ENCODE measurements around the gene CUX1.

The CUX1 gene

DNA sequence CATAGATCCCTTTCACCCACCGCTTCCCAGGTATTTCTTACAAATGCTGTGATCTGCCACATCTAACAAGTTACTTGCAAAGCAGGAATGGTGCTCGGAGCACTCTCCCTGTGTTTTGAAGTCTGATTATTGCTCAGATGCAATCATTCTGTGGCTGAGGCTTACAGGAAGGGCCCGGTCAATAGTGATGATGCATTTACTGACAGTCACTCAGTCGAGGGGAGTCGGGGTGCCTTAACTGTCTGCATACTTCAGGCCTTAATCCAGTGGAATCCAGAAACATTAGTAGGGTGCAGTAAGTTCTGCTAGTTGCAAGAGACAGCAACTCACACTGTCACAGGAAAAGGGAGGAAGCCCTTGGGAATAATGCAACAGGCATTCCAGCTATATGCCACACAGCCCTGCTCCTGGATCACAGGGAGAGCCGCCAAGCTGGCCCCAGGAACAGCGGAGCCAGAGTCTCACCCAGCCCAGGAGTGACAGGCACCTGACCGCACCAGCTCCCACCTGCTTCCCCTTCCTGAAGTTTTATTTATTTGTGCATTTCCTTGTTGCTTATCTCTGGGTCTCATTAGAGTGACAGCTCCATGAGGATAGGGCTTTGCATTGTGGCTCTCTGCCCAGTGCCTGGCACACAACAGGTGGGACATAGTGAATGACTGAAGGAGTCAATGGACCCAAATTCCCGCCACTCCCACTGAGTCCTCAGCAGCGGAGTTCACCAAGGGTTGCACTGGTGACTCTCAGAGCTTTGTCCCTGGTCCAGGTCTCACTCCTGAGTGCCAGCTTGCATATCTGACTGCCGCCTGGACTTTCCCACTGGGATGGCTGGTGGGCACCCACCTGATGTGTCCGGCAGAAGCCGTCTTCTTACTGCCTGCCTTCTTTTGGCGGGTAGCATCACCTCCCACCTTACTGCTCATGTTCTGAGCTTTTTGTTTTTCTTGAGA lies 256.8 kb downstream of the CUX1 start:
- no peak for DNase-seq (ENCODE audit: low read depth in 2 of 2)

DNA sequence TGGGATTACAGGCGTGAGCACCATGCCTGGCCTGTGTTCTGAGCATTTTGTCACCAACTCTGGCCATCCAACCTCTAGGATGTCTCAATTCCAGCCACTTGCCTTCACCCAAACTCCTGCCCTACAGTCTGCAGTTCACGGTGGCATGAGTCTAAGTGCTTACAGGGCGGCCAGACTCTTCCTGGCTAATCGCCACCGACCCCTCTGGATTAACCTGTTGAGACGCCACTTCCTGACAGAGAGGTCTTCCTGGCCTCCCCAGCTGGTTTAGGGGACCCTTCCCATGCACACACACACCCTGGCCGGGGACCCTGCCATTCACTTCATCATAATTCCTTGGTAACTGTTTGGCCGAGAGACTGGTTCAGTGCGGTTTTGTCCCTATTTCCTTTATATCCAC lies 257.7 kb downstream of the CUX1 start:
- DNase-seq (ENCODE audit: low read depth in 2 of 2) = no peak

DNA sequence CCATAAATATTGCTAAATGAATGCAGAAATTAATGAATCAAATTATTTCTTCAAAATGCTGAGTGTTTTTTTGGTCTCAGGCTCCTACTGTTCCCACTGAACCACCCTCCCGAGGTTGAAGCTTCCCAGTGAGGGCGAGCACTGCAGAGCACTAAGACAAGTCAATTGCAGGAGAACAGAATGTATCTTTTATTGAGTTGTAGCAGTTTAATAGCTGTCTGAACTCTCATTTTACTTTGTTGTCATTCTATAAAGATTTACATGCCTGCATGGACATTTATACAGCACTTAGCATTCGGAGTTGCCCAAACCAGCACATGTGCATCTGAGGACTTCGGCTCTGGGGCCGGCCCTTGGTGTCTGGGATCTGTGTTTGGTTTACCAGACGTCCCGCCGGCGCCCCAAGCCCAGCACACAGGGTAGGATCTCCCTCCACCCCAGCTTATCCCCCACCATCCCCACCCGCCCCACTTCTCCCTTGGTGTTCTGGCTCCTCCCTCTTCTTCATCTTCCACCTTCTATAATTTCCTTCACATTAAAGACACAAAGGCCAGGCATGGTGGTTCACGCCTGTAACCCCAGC lies 258.2 kb downstream of the CUX1 start:
- no peak for DNase-seq (ENCODE audit: low read depth in 2 of 2)

DNA sequence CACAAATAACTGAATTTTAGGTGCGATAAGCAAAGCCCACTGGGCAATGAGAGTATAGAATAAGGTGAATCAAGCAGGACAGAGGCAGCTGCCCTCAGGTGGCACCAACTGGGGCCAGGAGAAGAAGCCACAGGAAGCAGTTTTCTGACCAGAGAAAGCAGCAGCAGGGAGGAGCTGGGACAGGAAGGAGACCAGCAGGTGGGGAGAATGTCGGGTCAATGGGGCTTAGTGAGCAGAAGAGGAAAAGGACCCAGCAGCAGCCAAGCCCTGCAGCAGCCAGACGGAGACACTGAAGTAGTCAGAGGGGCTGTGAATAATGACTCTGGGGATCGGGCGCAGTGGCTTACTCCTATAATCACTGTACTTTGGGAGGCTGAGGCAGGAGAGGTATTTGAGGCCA lies 259.7 kb downstream of the CUX1 start:
- no peak for DNase-seq (ENCODE audit: low read depth in 2 of 2)

DNA sequence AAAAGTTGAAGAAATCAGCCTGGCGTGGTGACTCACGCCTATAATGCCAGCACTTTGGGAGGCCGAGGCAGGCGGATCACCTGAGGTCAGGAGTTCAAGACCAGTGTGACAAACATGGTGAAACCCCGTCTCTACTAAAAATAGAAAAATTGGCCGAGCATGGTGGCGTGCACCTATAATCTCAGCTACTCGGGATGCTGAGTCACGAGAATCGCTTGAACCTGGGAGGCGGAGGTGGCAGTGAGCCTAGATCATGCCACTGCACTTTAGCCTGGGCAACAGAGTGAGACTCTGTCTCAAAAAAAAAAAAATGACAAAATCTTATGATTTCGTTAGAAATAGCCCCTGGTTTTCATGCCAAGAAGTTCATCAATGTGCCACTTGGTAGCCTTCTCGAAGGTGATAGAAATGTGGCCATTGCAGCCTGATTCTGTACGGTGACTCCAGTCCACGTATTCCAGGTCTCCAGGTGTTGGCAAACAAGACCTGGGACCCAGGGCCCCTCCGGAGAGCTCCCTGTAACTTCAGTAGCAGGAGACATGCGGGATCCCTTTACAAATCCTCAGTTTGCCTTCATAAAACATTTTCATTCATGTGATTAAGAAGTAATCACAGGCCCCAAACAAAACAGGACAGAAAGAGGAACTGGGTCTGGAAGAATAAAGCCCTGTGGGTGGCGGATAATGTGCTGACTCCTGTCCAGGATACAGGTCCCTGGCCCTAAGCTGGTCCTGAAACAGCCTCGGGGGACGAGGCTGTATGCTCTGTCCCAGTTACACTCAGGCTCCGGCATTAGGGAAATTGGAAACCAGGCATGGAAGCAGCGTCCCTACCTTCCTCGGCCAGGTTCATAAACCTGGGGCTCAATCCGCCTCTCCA lies 262.0 kb downstream of the CUX1 start:
- no peak for DNase-seq (ENCODE audit: low read depth in 2 of 2)

DNA sequence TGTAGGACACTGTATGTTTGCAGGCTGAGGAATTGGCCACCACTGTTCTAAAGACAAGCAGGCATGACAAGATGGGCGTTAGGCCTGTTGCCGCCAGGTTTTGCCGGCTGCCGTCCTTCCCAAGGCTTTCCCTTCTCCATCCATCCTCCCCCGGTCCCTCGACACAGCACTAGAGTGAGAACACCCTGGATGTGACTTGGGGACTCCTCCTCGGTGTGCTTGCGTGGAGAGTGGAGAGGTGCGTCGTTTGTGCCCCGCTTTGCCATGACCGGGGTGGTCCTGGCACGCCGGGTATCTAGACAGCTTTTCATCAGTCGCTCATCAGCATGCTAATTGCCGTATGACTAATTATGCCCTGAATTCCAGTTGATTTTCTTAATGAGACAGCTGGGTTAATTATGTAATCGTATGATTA lies 262.6 kb downstream of the CUX1 start:
- no peak for DNase-seq (ENCODE audit: low read depth in 2 of 2)

DNA sequence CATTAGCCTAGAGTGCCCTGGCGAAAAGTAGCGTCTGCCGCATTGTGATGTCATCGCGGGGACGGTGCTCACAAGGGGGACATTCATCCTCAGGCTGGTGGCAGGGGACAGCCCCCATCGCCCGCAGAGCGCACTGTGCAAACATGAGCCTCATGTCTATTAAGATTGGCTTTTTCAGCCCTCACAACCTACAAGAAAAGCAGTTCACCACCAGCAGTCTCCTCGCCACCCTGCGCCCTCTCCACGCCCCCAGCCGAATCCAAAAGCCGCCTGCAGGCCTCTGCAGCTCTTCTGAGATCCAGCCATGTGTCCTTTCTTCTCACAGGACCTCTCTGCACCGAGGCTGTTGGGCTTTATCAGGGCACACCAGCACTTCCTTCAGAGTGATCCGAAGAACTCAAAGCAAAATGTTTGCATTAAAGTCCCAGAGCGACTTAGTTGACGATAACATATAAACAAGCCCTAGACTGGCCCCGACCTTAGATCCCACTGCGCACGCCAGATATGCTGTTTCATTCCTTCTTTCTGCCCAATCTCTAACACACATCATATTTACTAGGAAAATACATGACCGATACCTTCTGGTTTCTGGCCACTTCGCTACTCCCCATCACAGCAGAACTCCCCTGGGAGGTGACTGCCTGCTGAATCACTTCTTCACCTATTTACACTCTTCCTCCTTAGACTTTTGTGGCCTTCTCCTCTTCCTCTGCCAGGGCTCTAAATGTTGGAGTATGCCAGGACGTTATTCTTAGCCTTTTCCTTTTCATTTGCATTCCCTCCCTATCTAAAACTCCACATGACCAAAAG lies 263.2 kb downstream of the CUX1 start:
- no peak for DNase-seq (ENCODE audit: low read depth in 2 of 2)

DNA sequence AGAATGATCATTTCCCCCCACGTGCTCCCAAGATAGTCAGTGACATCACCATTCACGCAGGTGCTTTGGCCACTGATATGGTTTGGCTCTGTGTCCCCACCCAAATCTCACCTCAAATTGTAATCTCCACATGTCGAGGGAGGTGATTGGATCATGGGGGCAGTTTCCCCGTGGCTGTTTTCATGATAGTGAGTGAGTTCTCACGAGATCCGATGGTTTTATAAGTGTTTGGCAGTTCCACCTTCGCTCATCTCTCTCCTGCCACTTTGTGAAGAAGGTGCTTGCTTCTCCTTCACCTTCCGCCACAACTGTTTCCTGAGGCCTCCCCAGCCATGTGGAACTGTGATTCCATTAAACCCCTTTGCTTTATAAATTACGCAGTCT lies 263.8 kb downstream of the CUX1 start:
- DNase-seq (ENCODE audit: low read depth in 2 of 2) = no peak

DNA sequence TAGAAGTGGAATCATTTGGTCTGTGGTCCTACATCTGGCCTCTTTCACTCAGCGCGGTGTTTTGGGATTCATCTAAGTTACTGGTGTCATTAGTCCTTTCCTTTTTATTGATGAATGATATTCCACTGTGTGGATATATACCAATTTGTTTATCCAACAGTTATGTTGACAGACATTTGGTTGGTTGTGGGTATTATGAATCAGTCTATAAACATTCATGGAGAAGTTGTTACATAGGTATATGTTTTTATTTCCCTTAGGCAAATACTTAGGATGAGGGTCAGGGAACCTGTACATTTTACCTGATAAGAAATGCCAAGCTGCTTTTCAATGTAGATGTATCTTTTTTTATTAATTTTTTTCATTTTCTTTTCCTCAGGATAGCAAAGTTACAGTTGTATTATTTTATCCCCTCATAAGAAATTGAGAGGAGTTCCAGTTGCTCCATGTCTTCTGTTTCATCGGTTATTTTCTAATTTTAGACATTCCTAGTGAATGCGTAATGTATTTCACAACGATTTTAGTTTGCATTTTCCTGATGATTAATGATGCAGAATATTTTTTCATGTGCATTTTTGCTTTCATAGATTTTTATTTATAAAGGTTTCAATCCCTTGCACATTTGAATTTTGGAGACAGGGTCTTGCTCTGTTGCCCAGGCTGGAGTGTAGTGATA lies 265.4 kb downstream of the CUX1 start:
- no peak for DNase-seq (ENCODE audit: low read depth in 2 of 2)

DNA sequence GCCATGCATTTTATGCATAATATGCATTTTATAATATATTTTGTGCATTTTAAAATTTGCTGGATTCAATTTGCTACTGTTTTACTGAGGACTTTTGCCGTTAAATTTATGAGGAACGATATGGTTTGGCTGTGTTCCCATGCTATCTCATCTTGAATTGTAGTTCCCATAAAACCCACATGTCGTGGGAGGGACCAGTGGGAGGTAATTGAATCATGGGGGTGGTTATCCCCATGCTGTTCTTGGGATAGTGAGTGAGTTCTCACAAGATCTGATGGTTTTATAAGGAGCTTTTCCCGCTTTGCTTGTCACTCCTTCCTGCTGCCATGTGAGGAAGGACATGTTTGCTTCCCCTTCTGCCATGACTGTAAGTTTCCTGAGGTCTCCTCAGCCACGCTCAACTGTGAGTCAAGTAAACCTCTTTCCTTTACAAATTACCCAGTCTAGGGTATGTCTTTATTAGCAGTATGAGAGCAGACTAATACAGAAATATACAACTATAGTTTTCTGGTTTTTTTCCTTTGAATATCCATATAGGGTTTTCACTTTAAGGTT lies 267.9 kb downstream of the CUX1 start:
- DNase-seq (ENCODE audit: low read depth in 2 of 2) = no peak

DNA sequence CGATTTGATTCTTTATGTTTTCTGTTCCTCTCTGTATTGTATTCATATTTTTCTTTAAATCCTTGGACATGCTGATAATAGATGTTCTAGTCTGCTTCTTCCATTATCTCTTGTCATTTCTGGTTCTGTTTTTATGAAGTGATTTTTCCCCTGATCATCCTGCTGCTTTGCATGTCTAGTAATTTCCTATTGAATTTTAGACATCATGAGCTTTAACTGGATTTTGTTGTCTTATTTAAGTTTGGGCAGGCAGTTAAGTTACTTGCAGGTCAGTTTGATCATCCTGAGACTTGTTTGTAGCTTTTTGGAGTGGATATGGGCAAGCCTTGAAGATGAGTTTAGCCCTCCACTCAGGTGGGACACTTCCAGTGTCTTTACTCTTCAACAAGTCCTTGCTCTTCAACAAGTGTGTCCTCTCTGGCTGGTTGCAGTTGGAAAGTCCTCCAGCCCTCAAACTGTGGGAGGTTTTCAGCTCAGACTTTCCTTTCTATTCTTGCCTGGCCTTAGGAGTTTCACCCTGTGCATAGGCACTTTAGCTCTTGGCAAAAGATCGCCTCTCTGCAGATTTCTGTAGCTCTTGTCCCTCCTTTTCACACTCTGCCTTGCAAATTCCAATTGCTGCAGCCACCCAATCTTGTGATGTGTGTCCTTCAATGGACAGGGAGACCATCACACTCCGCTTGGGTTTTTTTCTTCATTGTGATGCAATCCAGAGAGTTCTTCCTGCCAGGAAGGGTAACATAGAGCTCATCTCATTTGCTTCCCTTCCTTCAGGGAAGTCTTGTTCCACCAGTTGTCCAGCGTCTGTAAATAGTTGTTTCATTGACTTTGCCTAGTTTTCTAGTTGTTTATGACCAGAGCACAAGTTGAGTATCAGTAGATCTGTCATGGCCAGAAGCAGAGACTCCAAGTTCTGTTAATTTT lies 272.0 kb downstream of the CUX1 start:
- DNase-seq (ENCODE audit: low read depth in 2 of 2) = no peak

DNA sequence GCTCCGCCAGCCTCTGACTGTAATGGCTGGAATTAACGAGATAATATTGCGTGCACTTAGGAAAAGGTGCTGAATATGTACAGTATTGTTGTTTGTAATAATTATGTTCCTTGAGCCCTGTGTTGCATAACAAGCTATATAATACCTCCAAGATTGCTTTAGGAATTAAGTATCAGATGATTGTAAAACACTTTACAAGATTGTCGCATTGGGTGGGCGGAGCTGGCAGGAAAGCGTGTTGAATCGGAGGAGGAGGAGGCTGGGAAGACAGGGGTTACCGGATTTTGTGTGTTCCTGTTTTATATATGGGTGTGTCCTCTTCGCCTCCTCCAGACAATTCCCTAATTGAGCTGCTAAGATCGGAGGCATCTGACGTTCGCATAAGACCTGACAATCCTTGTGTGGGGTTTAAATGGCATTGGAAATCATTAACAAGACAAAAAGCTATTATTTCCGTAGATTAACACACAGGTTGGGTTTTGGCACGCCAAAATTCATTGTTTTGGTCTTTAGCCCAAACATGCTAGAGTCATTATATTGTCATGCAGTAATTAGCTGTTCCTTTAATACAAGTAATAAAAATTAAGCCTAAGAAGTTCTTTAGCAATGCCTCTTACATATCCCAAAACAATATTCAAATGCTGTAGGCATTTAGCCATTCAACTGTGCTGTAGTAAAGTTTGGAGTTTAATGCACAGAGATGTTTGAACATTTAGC lies 276.3 kb downstream of the CUX1 start:
- no peak for DNase-seq (ENCODE audit: low read depth in 2 of 2)

DNA sequence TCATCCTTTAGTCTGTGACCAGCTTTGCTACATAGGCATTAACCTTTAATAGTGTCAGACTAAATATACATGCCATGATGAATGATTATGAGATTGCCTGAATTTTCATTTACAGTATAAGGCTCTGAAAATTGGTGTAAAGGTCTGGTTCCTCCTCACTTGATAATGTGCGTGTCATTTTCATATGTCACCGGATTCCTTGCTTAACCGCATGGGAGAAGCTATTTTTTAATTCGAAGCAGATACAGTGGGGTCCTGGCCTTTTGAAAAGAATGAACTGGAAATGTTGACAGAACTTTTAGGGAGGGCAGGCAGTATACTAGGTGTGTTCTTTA lies 276.9 kb downstream of the CUX1 start:
- peak; percentile 64 to 73 for DNase-seq (ENCODE audit: low read depth in 2 of 2)

DNA sequence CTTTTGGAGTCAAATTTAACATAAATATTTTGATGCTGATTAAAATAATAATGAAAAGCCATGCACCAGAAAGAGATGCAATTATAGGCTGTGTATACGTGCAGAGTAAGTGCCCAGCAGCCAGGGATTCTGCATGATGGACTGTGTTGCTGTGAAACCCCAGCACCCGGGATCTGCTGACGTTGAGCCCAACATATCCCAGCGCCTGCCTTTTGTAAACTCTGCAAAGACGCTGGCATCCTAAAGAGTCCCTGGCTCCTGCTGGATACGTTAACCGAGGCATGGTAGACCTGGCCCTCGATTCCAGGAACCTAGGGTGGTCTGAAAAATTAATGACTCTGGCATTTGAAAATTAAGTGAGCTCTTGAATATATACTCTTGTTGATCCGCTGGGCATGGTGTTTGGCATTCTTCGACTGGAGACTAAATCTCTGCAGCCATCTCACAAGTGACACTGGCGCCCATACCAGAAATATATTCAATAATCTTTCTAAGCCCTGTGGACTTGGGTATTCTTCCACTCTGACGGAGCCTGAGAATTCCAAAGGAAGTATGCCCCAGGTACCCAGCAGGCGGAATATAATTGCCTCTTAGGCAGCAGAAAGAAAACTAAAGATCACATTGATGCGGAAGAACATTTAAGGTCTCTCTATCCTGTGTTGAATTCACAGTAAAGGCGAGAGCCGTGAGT lies 278.0 kb downstream of the CUX1 start:
- no peak for DNase-seq (ENCODE audit: low read depth in 2 of 2)

DNA sequence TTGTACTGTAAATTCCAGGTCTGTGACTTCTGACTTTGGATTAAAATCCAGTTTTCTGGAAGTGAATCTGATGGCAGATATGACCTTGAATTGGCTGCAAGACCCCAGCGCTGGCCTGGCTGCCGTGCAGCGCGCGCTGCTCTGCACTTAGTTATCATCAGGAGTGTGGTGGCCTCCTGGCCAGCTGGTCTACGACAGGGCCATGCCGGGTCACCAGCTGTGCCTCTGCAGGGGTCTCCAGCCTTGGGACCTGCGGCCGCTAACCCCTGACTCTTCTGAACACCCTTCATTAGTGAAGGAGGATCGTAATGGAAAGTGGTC lies 278.5 kb downstream of the CUX1 start:
- DNase-seq (ENCODE audit: low read depth in 2 of 2) = no peak

DNA sequence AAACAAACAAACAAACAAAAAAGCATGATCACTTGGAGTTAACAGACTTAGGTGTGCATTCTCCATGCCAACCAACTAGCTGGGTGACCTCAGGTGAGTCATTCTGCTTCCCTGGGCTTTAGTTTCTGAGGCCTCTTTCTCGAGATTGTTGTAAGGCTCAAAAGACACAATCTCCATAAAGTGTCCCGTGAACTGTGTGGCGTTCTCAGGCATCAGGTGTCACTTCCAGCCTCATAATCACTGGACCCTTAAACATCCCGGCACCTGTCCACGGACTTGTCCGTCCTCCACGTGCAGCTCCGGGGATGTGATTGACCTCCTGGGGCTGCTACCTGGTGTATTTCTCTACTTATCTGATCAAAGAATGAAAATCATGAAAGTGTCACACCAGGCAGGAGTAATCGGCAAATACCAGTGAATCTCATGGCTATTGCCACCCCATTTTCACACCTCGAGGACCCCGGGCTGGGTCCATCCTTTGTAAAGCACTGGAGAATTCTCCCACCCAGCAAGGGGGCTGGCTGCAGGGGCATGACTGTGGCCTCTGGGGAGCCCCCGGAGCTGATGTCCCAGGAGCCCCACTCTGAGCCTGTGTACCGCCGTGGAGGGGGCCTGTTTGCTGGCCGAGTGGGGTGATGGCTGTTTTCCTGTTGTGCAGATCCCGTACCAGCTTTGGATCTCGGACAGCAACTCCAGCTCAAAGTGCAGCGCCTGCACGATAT lies 279.4 kb downstream of the CUX1 start:
- no peak for DNase-seq (ENCODE audit: low read depth in 2 of 2)

DNA sequence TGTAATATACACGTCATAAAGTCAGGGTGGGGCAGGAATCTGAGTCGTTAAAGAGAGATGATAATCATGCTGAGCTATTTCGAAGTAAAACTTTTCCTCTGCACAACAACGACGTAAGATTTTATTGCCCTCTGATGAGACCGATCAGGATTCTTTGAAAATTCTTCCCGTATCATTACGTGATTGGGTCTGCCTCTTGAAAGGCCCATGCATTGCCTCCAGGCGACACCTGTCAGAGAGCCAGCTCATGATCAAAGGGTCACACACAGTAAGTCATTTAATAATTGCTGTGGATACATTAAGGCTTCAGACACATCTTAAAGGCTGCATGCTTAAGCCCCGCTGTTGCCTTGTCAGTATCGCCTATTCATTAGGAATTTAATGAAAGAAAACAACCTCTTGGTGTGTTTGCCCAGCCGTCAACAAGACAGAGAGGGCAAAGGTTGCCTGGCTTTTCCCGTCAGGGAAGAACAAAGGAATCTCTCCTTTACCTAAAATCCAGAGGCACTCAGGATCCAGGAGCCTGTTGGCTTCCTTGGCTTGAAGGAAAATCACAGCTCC lies 280.3 kb downstream of the CUX1 start:
- DNase-seq (ENCODE audit: low read depth in 2 of 2) = no peak

DNA sequence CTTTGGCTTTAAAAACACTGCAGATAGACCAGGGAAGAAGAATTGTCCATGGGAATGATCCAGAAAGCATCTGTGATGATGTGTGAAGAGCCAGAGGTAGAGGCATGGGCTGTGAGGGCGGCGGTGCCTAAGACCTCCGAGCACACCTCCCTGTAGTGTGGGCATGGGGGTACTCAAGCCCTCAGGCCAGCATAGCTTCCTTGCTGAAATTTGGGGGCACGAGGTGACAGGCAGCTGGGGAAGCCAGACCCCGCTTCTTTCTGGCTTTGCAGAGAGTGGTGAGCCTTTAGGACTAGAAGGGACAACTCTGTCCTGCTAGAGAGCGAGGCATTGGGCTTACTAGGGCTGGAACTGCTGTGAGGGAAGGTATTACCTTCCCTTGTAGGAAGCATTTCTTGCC lies 281.6 kb downstream of the CUX1 start:
- no peak for DNase-seq (ENCODE audit: low read depth in 2 of 2)

All from fibroblast of skin of left quadriceps (primary cell).